GM18517 (cell line): Measurements from ENCODE around the gene DVL1.

Source experiments
- ATAC-seq: cut with Tn5 transposase; IDR thresholded peaks from one replicate; pipeline ENCODE4 v1.9.1; 2021; ENCODE audit warnings: mild to moderate bottlenecking, moderate library complexity; ENCODE audit not compliant: unreplicated experiment

DVL1 gene

DNA sequence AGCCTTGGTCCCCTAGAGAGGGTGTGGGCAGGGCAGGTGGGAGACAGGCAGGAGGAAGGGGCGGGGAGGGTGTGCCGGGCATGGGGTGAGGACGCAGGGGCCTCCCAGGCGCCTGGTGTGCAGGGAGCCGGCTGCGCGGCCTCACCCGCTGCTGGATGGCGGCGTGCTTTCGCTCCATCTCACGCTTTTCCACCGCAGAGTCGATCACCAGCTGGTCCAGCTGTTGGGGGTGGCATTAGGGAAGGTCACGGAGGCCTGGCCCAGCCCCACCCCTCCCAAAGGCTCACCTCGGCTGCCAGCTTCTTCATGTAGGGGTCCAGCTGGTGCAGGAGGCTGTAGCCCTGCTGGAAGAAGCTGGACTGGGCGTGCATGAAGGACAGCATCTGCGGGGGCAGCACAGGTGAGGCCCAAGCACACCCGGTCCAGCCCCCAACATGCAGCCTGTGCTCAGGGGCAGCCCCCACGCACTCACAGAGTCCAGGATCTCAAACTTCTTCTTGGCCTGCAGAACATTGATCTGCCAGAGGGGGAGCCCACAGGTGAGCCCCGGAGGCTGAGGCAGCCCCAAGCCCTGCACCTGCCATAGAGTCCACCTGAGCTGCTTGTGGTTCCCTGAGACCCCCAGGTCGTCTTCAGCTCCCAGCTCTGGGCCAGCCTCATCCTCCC lies 49.4 kb downstream of the DVL1 start:
- ATAC-seq, result no peak

DNA sequence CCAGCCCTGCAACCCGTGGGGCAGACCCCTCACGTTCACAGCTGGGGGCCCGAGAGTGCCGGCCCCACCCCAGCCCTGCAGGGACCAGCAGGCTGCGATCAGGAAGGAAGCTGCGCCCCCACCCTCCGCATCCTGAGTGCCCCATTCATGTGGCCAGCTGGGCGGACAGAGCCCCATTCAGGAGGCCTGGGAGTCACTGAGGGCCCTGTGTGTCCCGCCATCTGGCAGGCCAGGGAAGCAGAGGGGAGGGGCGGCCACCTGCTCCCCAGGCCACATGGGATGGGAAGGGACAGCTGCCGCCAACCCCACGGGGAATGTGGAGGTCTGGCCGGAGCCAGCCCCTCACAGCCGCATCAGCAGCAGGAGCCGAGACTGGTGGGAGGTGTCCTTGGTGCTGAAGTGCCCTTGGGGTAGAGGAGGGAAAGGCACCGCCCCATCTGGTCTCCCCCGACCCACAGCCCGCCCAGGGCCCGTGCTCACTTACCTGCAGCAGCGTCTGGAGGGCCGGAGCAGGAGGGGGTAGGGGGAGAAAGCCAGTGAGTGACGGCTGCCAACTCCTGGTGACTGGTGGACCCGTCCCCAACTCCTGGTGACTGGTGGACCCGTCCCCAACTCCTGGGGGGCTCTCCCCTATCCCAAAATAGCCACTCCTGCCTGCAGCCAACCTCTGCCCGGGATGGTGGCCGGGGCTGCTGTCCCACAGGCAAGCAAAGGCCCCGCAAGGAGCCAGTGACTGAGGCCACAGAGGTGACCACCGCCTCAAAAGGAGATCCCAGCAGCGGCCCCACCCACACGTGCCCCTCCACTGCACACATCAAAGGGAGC lies 50.1 kb downstream of the DVL1 start:
- no peak for ATAC-seq

DNA sequence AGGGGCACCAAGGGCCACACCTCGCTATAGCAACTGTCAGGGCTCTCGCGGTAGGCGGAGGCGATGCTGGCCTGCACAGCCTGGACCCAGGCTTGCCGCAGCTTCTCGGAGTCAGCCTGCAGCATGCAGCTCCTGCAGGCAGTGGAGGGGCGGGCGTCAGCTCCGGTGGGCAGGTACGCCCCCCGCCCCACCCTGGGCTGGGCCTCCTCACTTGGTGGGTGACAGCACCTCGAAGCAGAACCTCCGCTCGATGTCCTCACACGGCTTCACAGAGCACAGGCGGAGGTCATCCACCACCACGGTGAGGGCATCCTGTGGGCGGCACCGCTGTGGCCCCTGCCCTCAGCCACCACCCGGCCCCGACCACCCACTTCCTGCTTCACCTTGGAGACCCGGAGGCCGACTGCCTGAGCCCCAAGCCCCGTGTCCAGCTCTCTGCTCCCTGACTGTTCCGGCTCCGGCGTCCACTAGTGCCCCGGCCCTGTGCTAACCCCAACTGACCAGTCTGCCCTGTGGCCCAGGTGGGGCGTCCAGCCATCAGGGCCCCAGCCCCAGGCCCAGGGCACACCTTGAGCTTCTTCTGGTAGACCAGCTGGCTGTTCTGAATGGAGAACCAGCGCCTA lies 51.3 kb downstream of the DVL1 start:
- ATAC-seq, result no peak

- ATAC-seq, result no peak
Measured at GRCh38 chr1:1296070-1297061, 52.9 kb downstream of the DVL1 start.

DNA sequence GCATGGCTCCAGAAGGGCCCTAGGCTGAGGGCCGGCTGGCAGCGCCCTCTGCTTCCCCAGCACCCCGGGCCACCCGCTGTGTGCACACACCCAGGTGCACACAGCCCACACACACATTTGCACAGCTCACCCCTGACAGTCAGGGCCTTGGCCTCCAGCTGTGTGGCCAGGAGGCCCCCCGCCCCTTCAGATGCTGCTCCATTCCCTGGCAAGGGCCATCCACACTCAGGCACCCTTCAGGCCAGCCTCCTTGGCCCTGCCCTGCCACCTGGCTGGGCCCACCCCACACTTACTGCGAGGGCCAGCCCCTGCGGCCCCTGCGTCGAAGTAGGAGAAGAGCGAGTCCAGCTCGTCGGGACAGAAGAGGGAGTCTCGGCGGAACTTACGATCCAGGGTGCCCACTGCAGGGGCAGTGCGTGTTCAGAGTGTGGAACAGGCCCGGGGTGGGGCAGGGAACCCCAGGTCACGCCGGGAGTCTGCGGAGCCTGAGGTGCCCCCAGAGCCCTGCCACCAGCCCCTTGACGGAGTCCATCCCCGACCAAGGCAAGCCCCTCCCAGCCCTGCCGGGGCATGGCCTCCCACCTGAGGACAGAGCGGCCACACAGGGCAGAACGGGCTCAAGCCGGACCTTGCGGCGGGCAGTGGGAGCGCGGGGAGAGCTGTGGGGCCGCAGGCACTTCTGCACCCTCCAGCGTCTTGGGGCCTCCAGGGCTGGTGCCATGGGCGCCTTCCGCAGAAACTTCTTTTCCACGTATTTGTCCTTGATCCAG lies 53.9 kb downstream of the DVL1 start:
- no peak for ATAC-seq

DNA sequence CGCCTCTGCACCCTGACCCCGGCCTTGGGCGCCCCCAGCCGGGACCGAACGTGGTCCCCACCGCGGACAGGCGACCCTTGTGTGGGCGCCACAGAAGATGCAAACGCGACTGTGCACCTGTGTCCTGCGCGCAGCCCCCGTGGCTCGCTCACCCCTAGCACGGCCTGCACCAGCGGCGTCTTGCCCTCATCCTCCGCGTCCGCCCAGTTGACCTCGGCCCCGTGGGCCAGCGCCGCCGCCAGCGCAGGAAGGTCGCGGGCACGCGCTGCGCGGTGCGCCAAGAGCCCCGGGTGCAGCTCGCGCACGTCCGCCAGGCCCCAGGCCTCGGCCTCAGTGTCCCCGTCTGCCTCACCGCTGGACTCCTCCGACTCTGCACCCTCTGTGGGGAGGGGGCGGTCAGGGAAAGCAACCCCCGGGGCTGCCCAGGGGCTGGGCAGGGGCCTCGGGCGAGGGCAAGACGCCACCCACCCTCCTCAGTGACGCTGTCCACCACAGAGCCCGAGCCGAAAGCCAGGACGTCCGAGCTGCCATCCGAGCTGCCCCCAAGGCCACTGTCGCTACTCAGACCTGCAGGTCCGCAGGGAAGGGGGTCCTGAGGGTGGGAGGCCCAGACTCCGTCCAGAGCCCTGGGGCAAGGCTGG lies 54.8 kb downstream of the DVL1 start:
- ATAC-seq, result no peak

DNA sequence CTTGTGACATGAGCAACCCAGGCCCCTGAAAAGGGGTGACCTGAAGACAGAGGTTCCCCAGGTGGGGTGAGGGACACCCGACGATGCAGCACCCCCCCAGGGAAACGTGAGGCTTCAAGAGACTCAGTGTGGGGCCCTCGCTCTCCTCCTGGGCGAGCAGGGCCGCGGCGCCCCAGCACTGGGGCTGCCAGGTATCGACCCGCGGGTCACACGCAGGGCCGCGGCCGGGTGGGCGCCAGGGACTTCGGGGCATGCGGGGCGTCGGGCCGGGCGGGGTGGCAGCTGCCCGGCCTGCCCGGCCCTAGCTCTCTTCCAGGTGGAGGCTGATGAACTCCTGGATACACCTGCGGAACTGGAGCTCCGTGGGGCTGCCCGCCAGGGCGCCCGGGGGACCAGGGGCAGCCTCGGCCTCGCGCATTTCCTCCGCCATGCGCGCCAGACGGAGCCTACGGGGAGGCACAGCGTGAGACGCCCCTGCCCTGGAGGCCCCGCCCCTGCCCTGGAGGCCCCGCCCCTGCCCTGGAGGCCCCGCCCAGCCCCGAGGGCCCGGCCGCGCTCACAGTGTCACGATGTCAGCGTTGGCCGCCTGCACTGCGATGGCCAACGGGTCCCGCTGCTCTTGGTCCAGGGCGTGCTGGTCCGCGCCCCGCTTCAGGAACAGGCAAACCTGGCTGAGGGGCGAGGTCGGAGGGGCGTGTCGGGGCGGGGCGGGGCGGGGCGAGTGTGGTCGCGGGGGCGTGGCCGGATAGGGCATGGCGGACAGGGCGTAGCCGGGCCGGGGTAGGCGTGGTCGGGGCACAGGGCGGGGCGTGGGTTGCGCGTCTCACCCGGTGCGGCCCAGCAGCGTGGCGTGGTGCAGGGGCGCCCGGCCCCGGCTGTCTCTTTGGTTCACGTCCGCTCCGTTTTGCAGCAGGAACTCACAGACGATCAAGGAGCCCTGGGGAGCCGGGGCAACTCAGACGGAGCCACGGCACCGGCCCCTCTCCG lies 55.7 kb downstream of the DVL1 start:
- ATAC-seq, result no peak

- no peak for ATAC-seq
Measured at GRCh38 chr1:1292851-1293250, 56.4 kb downstream of the DVL1 start.

DNA sequence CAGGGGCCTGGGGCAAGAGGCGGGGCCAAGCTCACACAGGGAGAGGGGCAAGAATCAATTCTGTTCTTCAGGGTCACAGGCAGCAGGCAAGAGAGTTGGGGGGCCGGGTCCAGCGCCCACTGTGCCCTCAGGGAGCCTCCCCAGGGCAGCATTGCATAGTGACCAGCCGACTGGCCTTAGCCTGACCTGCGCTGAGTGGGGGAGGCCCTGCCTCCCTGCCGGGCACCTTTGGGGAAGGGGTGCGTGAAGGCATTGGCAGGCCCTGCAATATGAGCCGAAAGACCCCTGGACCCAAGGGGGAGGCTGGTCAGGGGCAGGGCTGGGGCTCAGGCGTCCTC lies 56.8 kb downstream of the DVL1 start:
- no peak for ATAC-seq

GRCh38 chr1:1291548-1292441 lies 57.4 kb downstream of the DVL1 start:
- no peak for ATAC-seq

DNA sequence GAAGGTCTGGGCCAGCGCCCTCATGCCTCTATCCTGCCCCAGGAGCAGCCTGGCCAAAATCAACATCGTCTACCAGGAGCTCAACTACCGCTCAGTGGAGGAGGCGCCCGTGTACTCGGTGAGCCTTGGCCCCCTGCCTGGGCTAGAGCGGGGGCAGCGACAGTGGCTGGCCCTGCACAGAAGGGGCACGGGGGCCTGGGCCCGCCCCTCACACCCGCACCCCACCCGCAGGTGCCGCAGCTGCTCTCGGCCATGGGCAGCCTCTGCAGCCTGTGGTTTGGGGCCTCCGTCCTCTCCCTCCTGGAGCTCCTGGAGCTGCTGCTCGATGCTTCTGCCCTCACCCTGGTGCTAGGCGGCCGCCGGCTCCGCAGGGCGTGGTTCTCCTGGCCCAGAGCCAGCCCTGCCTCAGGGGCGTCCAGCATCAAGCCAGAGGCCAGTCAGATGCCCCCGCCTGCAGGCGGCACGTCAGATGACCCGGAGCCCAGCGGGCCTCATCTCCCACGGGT lies 58.1 kb downstream of the DVL1 start:
- no peak for ATAC-seq

DNA sequence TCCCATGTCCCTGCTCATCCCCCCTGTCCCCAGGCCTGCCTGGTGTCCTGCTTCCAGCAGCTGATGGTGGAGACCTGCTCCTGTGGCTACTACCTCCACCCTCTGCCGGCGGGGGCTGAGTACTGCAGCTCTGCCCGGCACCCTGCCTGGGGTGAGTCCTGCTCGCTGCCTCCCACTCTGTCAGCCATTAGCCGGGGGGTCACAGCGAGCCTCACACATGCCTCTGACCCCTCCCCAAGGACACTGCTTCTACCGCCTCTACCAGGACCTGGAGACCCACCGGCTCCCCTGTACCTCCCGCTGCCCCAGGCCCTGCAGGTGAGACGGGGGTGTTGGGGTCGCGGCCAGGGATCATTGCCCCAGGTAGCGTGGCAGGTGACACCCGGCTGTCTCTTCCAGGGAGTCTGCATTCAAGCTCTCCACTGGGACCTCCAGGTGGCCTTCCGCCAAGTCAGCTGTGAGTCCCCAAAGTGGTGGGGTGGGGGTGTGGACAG lies 58.9 kb downstream of the DVL1 start:
- no peak for ATAC-seq

DNA sequence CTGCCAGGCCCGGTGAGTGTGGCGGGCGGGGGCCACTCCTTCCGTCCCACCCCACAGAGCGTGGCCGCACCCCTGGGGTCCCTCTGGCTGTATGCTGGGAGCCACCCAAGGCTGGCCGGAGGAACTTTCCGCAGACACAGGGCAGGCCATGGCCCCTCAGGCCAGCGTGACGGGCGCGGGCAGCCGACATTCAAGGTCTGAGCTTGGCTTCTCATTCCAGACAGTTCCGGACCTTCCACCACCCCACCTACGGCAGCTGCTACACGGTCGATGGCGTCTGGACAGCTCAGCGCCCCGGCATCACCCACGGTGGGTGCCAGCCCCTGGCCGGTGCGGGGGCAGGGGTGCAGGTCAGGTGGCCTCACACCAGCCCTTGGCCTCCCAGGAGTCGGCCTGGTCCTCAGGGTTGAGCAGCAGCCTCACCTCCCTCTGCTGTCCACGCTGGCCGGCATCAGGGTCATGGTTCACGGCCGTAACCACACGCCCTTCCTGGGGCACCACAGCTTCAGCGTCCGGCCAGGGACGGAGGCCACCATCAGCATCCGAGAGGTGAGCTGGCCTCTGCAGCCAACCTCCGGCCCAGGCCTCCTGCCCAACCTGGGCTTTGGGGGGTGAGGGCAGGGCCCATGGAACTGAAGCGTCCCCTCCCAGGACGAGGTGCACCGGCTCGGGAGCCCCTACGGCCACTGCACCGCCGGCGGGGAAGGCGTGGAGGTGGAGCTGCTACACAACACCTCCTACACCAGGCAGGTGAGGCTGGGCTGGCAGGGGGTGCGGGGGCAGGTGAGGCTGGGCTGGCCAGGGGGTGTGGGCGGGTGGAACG lies 61.7 kb downstream of the DVL1 start:
- no peak for ATAC-seq

- no peak for ATAC-seq
Measured at GRCh38 chr1:1286313-1287261, 62.6 kb downstream of the DVL1 start.

DNA sequence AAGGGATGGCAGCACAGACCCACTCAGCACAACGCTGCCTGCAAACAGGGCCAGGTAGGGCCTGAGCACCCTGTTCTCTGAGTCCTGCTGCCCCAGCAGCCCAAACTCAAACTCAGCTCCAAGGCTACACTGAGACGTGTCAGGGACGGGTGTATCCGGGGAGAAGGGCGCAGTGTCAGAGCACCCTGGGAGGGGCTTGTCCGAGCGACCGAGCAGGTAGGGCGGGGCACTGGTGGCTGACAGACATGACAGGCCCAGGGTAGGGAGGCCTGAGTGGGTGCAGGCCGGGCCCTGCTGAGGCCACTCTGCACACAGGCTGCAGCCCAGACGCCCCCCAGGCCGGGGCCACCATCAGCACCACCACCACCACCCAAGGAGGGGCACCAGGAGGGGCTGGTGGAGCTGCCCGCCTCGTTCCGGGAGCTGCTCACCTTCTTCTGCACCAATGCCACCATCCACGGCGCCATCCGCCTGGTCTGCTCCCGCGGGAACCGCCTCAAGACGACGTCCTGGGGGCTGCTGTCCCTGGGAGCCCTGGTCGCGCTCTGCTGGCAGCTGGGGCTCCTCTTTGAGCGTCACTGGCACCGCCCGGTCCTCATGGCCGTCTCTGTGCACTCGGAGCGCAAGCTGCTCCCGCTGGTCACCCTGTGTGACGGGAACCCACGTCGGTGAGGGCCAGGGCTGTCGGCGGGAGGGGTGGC lies 63.5 kb downstream of the DVL1 start:
- ATAC-seq, result no peak
